ENCODE results near the gene PSMC3.

DNA sequence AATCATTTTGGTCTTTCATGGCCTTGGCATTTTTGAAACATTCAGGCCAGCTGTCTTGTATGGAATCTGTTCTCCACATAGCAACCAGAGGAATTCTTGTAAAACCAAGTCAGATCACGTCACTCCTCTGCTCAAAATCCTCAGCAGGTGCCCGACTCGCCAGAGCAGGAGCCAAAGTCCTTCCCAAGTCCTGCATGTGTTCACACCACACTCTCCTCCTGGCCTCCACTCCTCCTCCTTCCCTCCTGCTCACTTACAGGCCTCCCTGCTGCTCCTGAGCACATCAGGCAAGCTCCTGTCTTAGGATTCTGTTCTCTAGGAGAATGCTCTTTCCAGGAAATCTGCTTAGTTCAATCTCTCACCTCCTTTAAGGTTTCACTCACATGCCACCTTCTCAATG is 6.9 kb upstream of the PSMC3 start:
- TF ChIP-seq, protein P1, sequence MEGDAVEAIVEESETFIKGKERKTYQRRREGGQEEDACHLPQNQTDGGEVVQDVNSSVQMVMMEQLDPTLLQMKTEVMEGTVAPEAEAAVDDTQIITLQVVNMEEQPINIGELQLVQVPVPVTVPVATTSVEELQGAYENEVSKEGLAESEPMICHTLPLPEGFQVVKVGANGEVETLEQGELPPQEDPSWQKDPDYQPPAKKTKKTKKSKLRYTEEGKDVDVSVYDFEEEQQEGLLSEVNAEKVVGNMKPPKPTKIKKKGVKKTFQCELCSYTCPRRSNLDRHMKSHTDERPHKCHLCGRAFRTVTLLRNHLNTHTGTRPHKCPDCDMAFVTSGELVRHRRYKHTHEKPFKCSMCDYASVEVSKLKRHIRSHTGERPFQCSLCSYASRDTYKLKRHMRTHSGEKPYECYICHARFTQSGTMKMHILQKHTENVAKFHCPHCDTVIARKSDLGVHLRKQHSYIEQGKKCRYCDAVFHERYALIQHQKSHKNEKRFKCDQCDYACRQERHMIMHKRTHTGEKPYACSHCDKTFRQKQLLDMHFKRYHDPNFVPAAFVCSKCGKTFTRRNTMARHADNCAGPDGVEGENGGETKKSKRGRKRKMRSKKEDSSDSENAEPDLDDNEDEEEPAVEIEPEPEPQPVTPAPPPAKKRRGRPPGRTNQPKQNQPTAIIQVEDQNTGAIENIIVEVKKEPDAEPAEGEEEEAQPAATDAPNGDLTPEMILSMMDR (IDR thresholded peaks at IDR 0.05) = no peak
- no peak for TF ChIP-seq POLR2A (IDR thresholded peaks at IDR 0.05)
